Effector CD8-positive, alpha-beta T cell (primary cell): ENCODE data around the gene EFHC2.
"Not testable (repeated sequence)": the region's sequence is repeated elsewhere in the genome, so short reads cannot be mapped to it uniquely, and the experiment has no call there.

Experiments
- DNase-seq: peaks from one replicate; lab custom pipeline; 2025; lab: John Stamatoyannopoulos, UW

EFHC2 gene

DNA sequence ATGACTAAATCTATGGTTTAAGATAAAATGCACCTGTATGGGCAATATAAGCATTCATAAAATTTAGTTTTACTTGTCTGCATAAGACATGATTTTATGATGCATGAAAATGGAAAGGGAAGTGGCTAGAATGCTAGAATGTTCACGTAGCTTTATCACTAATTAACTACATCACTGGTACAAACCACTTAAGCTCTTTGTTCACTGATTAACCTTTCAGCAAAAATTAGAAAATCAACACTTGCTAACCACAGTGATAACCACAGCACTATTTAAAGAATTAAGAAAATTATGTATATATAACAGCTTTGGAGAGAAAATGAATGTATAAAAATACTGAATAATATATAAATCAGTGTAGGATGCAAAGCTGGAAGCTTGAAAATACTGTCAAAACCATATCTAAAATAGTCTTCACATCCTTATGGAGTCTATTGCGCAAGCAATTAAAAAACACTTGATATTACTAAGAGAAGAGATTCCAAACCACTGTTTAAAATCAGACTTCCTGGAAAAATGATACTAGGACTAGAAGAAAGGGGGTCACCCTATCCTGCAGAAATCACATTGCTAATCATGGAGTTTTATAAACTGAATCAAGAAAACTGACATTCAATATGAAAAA, 51.9 kb downstream of the EFHC2 start:
- DNase-seq, result no peak

DNA sequence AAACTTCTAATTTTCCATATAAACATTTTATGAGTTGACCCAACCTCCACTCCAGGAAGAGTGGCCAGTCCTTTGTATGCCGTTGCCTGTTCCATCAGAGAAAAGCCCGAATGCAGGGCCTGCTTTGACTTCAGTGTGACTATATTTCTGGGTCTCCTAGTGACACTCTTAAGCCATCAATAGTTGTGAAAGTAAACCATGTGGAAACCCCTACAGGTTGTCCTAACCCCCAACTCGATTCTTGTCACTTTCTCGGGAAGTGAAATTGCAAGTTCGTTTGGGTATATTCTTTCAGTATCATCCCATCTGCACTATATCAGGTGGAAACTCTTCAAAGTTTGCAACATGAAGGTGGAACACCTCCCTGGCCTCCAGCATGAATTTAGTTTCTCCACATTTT, 52.8 kb downstream of the EFHC2 start:
- no peak for DNase-seq

DNA sequence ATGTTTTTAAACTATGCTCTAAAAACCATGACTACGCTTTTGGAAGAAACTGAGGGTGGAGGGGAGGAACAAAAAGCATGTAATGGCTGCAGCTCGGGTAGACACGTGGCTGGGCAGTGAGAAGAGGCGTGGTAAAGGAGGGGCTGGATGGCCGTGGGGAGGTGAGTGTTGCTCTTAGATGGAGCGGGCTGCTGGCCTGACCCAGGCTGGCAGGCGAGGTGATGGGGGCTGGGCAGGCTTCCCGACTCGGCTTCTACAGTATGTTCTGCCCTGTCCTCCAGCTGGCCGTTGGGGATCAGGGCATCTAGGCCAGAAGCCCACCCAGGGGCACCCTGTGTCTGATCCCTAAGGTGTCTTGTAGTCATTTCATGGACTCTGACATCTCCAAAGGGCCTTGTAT, 60.7 kb downstream of the EFHC2 start:
- DNase-seq, result no peak

DNA sequence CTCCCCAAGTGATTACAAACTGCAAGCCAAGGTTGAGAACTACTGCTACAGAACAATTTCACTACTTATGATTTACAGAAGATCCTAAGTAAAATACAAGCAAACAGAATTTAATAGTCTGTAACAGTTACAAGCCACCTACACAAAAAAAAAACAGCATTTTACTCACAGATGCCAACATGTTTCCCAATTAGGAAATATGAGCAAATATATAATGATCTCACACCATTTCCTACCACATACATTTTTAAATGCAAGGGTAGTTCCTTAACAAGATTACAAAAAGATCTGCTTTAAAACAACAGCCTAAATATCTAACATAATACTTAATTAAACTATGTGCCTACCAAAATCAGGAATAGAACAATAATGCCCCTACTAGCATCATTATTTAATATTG, 63.4 kb downstream of the EFHC2 start:
- no peak for DNase-seq

DNA sequence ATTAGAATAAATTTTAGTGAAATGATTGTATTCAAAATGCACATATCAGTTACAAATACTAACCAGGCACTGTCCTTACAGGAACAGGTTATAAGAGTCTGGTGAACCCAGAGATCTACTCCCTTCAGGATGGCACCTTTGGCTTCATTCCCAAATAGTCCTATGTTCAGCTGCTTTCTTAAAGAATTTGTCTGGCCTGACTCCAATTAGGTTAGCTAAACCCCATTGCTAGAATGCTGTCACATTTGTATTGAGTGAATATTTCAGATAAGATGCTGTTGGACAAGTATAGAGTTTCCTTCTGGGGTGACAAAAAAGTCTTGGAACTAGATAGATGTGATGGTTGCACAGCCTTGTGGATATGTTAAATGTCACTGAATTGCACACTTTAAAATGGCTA, 69.4 kb downstream of the EFHC2 start:
- DNase-seq, result no peak

DNA sequence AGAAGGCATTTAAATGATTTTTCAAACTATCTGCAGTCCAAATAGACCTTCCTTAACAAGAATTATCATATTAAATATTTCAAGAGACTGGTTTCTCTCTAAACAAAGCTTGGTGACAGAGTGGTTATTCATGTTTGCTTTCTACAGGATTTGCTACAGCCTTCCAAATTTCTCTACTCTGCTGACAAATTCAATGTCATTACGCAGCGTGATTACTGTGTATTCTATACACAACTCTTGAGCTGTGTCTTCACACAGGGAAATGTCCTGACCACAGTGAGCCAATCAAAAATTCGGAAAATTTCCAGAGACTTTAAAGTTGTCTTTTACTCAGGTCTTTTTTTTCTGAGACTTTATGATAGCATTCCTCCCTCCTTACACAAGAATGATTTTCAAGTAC, 75.6 kb downstream of the EFHC2 start:
- DNase-seq, result no peak

DNA sequence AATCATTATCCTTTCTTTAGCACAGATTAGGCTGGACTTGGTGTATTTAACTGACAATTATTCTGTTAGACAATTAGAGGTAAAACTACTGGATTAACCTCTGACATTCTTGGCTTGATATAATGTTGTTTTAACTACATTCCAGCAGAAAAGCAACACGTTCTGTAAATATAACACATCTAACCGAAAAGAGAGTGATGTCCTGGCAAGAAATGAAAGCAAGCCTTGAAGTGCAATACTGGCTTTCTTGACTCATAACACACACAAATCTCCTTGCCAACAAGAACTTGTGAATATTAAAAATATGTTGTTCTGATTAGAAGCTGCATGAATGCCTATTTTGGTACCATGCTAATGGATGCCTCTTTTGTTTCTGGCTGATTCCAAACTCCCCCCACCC, 76.4 kb downstream of the EFHC2 start:
- DNase-seq, result no peak

DNA sequence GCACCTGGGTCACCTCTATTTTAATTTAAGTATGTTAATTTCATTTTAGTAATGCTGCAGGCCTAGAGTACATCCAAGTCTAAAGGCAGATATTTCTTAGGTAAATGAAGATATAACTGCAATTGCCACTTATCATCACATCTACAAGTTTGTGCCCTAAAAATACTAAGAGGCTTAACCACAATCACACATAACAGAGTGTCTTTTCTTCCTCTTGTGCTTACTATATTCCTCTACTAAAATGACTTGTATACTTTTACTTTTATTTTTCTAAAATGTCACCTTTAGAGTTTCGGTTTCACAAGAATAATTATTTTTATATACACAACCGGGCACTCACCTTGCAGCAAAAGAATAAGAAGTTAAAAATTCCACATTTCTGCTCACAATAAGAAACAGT, 77.9 kb downstream of the EFHC2 start:
- no peak for DNase-seq

DNA sequence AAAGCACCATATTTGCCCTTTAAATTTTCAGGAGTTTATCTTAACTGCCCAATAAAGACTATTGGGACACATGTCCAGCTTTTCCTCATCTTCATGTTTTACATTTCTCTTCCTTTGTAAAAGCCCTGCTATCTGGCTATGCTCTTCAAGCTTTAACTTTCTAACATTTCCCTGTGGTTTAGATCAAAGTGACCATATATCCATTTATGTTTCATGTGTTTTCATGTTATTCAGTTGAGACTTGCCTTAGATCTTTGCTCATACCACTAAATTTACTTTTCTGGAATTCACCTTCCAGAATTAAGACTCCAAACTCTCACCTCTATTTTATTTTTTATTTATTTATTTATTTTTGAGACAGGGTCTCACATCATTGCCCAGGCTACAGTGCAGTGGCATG, 78.5 kb downstream of the EFHC2 start:
- DNase-seq, result no peak

DNA sequence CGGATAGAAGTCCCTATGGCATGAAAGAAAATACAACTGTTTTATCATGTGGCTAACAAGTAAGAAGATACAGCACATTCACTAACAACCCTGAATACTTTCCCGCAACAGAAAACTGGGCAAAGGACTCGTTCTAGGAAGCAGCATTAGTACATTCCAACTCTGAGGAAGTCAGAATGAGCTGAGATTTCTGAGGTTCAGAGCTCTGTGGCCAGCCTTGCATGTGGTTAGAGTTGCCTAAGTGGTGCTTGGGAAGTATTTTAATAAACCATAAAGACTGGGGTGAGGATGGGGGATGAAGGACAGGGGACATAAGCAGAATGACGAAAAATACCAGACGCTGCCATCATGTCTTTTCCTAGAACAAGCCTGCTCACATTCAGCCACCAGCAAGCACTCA, 82.2 kb downstream of the EFHC2 start:
- DNase-seq, result no peak

DNA sequence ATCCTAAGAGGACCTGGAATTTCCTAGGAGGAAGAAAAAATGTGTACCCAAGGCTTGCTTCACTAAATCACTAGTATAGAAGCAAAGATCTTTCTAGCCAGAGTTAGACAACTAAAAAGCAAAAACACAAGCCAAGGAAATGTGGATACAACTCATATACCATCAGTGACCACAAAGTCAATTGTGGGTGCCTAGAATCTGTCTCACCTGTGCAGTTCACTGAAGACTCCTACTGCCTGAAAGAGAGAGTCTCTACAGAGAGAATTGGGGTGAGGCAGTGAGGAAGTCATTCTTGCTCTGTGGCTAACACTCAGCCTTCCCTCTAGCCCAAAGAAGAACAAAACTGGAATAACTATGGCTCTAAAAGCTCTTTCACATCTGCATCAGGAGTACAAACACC, 82.9 kb downstream of the EFHC2 start:
- no peak for DNase-seq

DNA sequence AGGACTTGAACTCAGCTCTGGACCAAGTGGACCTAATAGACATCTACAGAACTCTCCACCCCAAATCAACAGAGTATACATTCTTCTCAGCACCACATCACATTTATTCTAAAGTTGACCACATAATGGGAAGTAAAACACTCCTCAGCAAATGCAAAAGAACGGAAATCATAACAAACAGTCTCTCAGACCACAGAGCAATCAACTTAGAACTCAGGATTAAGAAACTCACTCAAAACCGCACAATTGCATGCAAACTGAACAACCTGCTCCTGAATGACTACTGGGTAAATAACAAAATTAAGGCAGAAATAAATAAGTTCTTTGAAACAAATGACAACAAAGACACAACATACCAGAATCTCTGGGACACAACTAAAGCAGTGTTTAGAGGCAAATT, 87.7 kb downstream of the EFHC2 start:
- DNase-seq, result not testable (repeated sequence)

DNA sequence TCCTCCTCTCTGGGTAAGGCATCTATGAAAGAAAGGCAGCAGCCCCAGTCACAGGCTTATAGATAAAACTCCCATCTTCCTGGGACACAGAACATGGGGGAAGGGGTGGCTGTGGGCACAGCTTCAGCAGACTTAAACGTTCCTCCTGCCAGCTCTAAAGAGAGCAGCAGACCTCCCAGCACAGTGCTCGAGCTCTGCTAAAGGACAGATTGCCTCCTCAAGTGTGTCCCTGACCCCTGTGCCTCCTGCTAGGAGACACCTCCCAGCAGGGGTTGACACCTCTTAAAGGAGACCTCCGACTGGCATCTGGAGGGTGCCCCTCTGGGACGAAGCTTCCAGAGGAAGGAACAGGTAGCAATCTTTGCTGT, 89.9 kb downstream of the EFHC2 start:
- DNase-seq, result no peak

DNA sequence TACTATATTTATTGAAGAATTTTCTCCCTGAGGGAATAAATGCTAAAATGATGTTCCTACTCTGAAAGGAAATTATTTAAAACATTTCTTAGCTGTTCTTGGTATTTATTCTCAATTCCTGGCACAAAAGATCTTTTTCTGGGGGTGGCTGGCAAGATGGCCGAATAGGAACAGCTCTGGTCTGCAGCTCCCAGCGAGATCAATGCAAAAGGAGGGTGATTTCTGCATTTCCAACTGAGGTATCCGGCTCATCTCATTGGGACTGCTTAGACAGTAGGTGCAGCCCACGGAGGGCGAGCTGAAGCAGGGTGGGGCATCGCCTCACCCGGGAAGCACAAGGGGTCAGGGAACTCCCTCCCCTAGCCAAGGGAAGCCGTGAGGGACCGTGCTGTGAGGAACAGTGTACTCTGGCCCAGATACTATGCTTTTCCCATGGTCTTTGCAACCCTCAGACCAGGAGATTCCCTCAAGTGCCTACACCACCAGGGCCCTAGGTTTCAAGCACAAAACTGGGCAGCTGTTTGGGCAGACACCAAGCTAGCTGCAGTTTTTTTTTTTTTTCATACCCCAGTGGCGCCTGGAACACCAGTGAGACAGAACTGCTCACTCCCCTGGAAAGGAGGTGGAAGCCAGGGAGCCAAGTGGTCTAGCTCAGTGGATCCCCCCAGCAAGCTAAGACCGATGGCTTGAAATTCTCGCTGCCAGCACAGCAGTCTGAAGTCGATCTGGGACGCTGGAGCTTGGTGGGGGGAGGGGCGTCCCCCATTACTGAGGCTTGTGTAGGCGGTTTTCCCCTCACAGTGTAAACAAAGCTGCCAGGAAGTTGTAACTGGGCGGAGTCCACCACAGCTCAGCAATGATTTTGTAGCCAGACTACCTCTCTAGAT, 90.5 kb downstream of the EFHC2 start:
- DNase-seq, result peak; percentile 11

DNA sequence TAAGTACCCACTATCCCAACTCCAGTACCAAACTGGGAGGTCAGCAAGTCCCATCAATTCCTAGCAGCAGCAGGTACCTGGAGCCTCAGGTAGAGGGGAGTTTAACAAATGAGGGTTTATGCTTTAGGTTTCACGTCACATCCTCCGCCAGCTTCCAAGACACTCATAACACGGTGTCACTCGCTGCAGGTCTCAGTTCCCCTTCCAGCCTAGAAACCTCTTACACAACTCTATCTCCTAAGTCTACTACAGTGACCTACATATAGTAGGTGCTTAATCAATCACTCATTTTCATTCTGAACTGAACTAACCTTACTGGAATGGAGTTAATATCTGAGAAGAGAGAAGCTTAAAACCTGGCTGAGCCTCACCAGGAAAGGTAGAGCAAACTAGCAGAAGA, 96.0 kb downstream of the EFHC2 start:
- DNase-seq, result no peak

DNA sequence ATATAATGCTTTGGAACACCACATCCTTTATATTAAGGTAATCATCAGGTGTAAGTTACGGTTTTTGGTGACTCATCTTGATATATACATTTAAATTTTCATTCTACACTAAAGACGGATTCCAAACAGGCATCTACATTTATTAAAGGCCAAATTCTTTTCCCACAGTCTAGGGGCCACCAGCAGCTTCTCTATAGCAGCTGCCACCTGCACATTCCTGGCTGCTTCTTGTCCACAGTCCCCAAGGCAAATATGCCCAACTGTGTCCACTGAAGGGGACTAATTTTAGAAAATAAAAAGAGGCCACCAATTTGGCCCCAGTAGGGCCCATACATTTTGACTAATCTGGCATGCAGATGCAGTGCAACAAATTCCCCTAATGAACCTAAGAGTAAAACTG, 96.6 kb downstream of the EFHC2 start:
- DNase-seq, result no peak

DNA sequence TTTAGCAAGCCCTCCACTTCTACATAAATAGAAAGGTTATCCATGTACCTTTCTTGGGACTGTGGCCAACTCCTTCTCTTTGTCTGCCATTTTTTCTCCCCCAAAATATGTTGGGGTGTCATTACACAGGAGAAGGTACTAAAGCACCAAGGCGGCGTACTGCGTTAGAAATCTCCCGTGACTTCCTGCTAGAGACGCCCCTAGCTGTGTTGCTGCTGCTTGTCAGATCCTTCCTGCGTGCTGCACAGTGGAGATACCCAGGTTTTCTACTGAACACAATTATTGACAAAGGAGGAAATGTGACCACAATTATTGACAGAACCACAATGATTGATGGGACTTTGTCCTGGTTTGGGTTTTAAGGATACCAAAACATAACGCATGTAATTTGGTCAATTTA, 97.7 kb downstream of the EFHC2 start:
- DNase-seq, result no peak

DNA sequence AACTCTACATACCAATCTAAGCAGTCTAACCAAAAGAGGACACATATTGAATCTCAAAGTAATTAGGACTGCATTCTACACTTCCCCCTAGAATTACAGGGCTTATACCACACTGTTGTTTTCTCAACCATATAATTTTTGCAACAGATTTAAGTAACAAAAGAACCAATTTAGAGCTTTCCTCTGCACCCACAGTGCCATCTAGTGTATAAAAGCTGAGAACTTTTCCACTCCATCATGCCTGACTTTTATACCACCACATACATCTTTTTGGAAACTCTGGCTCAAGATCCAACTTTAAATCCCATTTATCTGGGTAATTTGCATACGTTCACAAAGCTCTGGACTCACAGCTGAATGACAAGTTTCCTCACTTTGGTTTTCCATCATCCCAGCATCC, 99.5 kb downstream of the EFHC2 start:
- DNase-seq, result no peak

DNA sequence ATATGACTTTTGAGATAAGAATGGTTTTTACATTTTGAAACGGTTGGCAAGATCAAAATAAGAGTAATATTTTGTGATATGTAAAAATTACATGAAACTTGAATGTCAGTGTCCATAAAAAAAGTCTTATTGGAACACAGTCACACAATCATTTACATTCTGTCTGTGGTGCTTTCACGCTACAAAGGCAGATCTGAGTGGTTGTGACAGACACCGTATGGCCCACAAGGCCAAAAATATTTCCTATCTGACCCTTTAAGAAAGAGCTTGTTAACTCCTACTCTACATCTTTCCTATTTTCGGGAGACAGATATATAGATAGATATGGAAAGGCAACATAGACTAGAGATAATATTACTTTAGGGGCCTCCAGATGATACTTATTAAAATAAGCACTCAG, 101.9 kb downstream of the EFHC2 start:
- DNase-seq, result no peak

DNA sequence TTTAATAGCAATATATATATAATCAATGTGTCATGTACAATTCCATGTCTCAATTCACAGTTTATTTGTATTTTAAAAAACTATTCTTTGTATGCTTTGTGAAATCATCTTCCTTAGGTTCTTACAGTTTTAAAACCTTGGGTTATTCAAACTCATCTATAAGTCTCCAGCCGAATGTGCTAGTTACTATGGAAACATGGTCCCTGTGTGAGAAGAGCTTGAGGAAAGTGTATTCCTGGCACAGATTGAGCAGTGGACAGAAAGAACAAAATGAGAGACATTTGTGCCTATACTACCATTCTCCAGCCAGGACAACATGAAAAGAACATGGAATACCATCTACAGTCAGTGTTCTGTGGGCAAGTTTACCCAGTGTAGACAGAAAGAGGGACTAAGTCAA, 103.4 kb downstream of the EFHC2 start:
- DNase-seq, result no peak

DNA sequence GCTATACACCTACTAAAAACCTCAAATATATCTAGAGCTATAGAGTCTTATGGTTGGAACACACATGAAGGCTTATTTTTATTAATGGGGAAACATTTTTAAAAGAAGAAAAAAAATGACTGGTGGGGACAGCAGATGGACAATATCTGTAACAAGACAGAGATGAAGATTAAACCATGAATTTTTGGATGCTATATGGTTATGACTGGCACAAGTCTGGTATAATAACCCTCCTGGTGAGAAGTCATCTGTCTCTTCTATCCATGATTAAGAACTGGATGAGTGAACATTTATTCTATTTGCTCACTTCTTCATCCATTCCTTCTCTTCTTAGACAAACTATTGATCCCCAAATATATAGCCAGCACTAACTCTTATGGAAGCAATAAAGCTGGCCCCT, 104.4 kb downstream of the EFHC2 start:
- DNase-seq, result no peak

DNA sequence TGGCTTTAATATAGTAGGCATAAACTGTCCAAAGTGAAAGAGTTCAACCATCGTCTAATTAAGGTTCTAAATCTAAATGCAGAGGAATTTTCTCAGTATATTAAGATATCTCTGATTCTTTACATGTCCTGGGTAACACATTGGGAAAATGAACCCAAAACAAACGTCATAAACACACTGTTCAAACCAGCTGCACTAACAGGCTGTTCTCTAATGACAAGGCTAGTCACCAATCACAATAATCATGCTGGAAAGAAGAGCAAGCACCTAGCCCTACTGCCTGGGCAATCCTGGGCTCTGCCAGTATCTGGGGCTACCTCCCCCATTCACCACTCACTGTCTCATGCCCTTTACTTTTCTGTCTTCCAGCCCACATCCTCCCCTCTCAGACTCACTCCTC, 107.9 kb downstream of the EFHC2 start:
- no peak for DNase-seq

DNA sequence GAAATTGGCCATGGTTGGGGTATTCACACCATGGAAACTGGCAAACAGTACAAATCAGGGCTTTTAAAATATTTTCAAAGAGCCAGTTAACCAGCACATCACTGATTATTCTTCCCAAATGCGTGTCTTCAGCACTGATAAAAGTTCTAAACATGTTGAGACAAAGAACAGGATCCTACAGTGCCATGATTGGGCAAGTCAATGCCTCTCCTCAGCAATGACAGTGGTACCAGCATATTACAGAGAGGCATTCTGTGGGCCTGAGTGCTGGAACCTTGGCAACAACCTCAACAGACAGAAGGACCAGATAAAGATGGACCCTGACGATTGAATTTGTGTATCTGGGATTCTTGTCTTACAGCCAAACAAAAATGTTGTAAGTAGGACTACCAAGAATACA, 108.9 kb downstream of the EFHC2 start:
- no peak for DNase-seq

DNA sequence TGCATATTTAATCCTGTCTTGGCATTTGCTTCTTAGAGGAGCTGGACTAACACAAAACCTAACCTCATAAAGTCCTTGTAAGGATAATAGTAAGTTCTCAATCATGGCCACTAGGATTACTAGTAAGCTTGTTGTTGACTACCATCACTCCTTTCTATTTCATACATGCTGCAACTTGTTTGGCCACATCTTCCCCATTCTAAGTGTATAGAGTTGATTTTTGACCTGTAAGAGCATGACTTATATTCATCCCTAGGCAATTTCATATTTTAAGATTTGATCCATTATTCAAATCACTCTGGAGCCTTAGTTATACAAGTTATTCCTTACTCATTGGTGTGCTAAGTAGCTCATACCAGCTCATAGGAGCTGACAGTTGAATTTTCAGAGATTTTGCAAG, 109.4 kb downstream of the EFHC2 start:
- no peak for DNase-seq
